Activated CD8-positive, alpha-beta memory T cell treated with anti-CD3 and anti-CD28 coated beads, Interleukin-2, amount 50 U/mL, for 48 hours (primary cell): Measurements from ENCODE around the gene HES5.
"Not testable (repeated sequence)": the region's sequence is repeated elsewhere in the genome, so short reads cannot be mapped to it uniquely, and the experiment has no call there.

Source experiments
- DNase-seq: peaks from one replicate; pipeline ENCODE4 v3.0.0-alpha.2; 2020

The HES5 gene

GRCh38 chr1:2560299-2561073 is 30.4 kb upstream of the HES5 start:
- no peak for DNase-seq

GRCh38 chr1:2559509-2560298 is 29.6 kb upstream of the HES5 start:
- no peak for DNase-seq

GRCh38 chr1:2558861-2559260 is 28.8 kb upstream of the HES5 start:
- DNase-seq, result no peak

GRCh38 chr1:2558420-2558819 is 28.4 kb upstream of the HES5 start:
- no peak for DNase-seq

- DNase-seq, result no peak
These were observed 27.7 kb upstream of the HES5 start for GRCh38 chr1:2557482-2558400.

GRCh38 chr1:2556678-2557481 is 26.8 kb upstream of the HES5 start:
- DNase-seq, result peak; percentile 75

GRCh38 chr1:2556277-2556677 is 26.2 kb upstream of the HES5 start, which contains the start of gene TNFRSF14:
TSS of gene TNFRSF14 (plus strand) at chr1:2556371. CDS start at chr1:2556665, 294 bp downstream.
- peak; percentile 82 for DNase-seq

- DNase-seq, result peak; percentile 88
These were observed 25.7 kb upstream of the HES5 start for GRCh38 chr1:2555634-2556276.

- DNase-seq, result peak; percentile 74
These were observed 24.7 kb upstream of the HES5 start for GRCh38 chr1:2554621-2555387.

- DNase-seq, result no peak
These were observed 24.0 kb upstream of the HES5 start for GRCh38 chr1:2553871-2554620.

- not testable (repeated sequence) for DNase-seq
These were observed 23.0 kb upstream of the HES5 start for GRCh38 chr1:2553076-2553475.

GRCh38 chr1:2552189-2552588 is 22.1 kb upstream of the HES5 start:
- no peak for DNase-seq

GRCh38 chr1:2551544-2551943 is 21.5 kb upstream of the HES5 start:
- DNase-seq, result not testable (repeated sequence)

GRCh38 chr1:2550309-2550861 is 20.3 kb upstream of the HES5 start:
- DNase-seq, result not testable (repeated sequence)

GRCh38 chr1:2549367-2550029 is 19.4 kb upstream of the HES5 start:
- not testable (repeated sequence) for DNase-seq

- peak; percentile 94 for DNase-seq
These were observed 18.1 kb upstream of the HES5 start for GRCh38 chr1:2548068-2548589.

GRCh38 chr1:2547210-2548067 is 17.4 kb upstream of the HES5 start:
- peak; percentile 84 for DNase-seq
